Breast epithelium (tissue), 3 donors: ENCODE measurements around the gene CAT.

ENCODE experiments used
- CTCF ChIP-seq, 3 donors: fragments of 450-650 bp; IDR thresholded peaks; one replicate each; pipeline ENCODE4 v1.5.1; 2016 to 2017; ENCODE audit warnings: antibody characterized with exemption in 3 of 3, mild to moderate bottlenecking in 3 of 3, moderate library complexity in 3 of 3
- POLR2A ChIP-seq: fragments of 450-650 bp; IDR thresholded peaks from one replicate; pipeline ENCODE4 v1.6.1; 2016; ENCODE audit warnings: antibody characterized with exemption, mild to moderate bottlenecking, moderate library complexity
- POLR2AphosphoS5 ChIP-seq, 3 donors: sonication (generic); formaldehyde crosslinking; IDR thresholded peaks; one replicate each; pipeline ENCODE4 v1.6.1; 2017; ENCODE audit warnings: antibody characterized with exemption in 3 of 3

- TF ChIP-seq POLR2A (no peak), CTCF (IDR thresholded peaks at IDR 0.05) (no peak), POLR2AphosphoS5 (IDR thresholded peaks at IDR 0.05) (no peak)
Measured at GRCh38 chr11:34439610-34440198, 970 bp downstream of the CAT start.
